GM19438 (cell line): ENCODE data around the gene PHC3.
A peak's percentile ranks its signal among the peaks of the same experiment; 100 is the strongest.

Experiments used
- ATAC-seq: cut with Tn5 transposase; IDR thresholded peaks from one replicate; pipeline ENCODE4 v1.9.1; 2021; ENCODE audit warnings: low read depth; ENCODE audit not compliant: unreplicated experiment

Gene PHC3

DNA sequence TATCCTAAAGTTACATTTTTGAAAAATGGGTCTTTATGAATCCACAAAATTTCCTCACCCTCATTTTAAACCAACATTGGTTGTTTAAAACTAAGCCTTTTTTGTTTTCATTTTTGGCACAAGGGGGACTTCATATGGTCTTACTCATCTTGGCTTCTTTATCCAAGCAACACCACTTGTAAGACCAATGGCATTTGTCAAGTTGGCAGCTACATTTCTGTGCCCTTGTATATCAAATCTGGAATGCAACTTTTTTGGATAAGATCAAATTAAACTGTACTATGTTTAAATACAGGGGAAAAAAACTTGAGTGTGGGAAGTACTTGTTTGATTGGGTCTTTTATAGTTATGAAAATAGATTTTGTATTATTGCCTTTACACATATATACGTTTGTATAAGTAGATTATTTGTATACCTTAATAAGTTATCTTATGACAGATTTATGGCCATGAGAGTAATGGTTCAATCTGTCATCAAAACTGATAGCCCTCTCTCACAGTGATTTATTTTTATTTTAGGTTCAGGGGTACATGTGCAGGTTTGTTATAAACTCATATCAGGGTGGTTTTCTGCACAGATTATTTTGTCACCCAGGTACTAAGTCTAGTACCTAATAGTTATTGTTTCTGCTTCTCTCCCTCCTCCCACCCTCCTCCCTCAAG is 100.3 kb downstream of the PHC3 start:
- ATAC-seq, result no peak

DNA sequence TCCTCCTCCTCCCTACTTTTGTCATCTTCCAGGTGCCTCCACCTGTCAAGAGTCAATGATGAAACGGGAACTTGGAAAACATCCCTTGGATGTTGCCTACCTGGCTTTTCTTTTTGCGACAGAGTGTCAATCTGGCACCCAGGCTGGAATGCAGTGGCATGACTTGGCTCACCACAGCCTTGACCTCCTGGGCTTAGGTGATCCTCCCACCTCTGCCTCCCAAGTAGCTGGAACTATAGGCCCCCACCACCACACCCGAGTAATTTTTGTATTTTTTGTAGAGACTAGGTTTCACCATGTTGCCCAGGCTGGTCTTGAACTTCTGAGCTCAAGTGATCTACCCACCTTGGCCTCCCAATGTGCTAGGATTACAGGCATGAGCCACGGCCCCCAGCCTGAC is 100.9 kb downstream of the PHC3 start:
- ATAC-seq, result no peak

DNA sequence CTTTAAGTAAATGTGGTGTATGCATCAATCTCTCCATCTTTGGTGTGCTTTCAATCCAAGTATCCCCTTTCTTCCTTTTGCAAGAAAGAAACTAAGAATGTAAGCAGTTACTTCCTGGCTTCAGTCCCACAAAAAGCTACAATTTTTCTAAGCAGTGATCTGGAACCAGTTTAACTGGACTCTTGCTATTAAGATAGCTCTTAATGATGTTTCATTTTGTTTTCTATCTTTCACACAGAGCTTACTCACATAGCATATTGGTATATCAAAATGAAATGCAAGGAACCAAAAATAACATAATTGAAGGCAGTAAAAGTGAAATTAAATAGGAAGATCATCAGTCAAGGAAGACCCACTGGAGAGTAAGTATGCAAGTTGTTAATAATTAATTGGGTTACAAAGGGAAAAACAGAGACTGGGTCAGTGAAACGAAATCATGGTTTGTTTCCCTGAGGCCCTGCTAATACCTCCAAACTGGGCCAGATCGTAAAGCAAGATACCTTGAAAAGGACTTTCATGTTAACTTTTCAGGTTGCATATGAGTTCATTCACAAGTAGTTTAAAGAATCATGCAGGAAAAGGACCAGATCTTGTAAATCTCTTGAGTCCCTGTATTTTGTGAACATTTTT is 101.9 kb downstream of the PHC3 start:
- ATAC-seq, result no peak

DNA sequence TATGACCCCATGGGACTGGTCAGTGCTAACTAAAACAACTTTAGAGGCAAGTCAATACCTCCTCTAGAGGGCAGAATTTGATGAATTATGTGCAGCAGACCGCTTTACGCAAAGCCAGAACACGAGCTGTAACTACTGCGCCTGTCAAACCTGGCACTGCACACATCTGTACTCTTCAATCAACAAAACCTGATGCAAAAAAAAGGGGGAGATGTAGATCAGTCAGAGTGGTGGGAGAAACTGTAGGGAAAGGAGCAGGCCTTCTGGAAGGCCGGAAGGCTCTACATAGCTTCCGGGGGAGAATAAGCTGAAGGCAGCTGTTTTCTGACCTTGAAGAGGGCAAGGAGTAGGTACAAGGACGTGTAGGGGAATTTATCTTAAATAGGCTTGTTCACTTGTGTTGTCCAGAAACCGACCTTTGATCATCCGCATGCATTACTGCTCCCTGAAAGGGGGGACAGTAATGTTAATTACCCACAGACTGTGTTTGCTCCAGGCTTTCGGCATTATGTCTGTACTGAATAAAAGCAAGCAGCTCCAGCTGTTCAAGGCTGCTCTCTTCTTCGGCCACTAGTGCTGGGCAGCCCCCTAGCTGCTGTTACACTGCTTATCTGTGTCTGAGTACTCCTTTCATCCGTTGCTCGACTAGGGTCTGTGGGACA is 102.8 kb downstream of the PHC3 start:
- no peak for ATAC-seq

DNA sequence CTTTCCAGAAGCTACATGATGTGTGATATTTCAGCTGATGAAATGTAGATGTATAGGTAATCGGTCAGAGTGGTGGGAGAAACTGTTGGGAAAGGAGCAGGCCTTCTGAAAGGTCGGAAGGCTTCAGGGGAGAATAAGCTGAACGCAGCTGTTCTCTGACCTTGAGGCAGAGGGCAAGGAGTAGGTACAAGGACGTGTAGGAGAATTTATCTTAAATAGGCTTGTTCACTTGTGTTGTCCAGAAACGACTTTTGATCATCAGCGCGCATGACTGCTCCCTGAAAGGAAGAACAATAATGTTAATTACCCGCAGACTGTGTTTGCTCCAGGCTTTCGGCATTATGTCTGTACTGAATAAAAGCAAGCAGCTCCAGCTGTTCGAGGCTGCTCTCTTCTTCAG is 104.2 kb downstream of the PHC3 start:
- no peak for ATAC-seq

DNA sequence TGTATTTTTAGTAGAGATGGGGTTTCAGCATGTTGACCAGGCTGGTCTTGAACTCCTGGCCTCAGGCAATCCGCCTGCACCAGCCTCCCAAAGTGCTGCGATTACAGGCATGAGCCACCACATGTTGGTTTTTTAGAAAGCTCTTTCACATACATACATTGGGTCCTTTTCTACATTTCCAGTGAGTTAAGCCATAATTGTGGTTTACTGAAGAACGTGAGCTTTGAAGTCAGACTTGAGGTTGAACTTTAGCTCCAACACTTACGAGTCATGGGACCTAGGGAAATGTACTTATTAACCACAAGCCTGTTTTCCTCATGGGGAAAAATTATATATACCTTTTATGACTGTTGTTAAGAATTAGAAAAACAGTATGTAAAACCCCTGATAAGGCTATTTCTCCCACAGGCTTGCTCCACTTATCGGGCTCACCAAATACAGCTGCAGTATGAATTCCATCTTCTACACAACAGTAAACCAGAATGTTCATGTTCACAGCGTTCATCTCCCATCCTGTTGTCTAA is 104.8 kb downstream of the PHC3 start:
- no peak for ATAC-seq

DNA sequence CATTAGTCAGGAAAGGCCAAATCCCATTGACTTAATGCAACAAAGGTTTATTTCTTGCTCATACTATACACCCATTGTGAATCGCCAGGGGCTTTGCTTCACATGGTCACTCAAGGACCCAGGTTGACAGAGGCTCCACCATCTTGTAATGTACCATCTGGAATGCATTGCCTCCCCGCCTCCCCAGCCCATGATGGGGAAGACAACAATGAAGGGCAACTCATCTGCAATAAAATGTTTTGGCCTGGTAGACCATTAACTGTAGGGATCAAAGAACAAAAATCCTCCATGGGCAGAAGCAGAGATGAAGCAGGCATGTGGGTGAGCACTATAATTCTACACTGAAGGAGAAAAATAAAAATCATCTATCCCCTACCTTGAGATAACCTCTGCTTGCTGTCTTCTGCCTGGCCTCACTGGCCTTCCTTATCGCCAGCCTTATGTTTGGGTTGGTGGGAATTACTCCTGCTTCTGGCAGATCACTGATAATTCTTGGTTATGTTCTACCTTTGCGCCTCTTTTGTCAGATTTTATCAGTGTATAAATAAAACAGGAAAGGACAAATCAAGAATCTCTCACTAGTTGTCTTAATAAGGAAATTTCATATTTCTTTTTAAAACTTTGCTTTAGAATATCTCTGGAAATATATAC is 106.0 kb downstream of the PHC3 start:
- no peak for ATAC-seq

DNA sequence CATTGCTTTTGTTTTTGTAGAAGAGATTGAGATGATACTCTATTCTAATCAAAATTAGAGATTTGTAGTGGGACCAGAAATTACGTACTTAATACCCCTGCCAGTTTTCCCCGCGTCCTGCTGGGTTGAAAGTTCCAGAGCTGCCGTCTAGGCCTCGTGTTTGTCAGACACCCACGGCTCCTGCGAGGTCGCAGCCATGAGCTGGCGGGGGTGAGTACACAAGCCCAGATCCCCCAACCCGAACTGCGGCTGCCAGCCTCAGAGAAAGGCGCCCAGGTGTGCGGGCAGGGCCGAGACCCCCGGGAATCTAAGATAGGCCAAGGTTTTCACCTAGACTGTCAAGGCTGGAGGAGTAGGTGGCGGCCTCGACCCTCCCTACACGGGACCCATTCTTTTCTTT is 117.4 kb downstream of the PHC3 start:
- ATAC-seq, result no peak

DNA sequence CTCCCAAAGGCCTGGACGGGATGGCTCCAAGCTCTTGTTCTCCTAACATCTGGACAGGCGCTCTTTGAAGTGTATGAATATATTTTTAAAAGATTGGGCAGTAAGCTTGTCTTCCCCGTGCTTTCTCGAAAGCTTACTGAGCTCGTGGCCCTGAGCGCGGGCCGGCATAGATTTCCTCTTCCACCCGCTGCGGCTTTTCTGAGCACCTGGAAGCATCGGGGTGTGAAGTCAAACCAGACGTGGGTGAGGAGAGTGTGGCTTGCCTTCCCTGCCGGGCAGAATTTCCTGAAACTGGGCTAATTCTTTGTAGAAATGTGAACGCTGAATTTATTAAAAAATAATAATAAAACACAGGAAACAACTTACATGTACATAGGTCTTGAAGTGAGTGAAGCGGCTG is 117.8 kb downstream of the PHC3 start:
- no peak for ATAC-seq

DNA sequence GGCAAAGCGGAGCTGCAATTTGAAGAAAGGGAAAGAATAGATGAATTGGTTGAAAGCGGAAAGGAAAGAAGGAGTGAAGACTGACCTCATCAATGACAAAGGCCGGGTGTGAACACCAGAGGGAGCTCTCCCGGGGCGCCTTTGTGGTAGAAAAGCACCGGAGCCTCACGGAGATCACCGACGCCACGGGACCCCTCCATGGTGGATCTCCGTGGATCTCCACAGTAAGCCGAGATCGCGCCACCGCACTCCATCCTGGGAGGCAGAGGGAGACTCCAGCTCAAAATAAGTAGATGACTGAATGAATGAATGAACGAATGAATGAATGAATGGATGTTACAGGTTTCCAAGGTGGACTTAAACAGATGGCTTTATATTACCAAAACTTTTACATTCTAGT is 118.8 kb downstream of the PHC3 start:
- ATAC-seq, result no peak

DNA sequence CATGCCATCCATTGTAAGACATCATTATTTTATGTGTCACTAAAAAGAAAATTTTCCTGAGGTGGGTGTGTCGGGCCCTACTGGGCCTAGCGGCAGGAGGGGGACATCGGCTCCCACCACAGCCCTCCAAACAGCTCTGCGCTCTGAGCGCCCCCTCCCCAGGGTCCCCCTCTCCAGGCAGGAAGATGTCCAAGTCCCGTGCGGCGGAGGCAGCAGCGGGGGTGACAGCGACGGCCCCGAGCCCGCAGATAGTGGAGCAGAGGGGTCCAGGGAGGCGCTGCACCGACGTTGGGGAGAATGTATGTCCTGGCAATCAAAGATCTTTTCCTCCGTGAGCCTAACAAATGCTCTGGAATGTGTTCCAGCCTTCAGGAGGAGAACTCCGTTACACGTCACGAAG is 119.5 kb downstream of the PHC3 start:
- no peak for ATAC-seq

DNA sequence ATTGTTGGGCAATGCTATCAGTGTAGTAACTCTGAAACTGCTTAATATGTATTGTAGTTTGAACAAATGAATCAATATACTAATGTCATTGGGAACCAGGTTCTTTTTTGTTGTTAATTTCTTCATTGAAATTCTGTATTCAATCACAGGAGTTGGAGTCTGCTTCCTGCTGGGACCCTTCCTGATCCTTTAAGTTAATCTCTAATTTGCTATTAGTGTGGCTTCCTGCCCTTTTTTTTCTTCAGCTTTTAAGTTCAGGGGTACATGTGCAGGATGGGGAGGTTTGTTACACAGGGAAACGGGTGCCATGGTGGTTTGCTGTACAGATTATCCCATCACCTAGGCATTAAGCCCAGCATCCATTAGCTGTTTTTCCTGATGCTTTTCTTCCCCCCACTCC is 122.1 kb downstream of the PHC3 start:
- ATAC-seq, result no peak

DNA sequence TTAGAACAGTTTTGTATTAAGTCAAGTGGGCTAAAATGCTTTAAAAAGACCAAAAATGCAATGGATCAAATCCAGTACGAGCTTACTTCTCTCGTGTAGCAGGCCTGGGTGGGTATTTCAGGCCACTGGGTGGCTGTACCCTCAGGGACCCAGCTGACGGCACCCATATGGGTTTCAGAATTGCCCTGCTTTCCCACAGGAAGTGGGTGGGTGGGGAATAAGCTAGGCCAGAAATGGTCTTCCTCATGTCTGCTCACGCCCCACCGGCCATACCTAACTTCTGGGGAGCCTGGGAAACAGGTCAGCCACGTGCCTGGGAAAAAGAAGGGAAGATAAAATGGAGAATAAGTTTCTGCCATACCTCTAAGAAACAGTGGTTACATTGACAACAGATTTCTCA is 123.4 kb downstream of the PHC3 start:
- no peak for ATAC-seq

DNA sequence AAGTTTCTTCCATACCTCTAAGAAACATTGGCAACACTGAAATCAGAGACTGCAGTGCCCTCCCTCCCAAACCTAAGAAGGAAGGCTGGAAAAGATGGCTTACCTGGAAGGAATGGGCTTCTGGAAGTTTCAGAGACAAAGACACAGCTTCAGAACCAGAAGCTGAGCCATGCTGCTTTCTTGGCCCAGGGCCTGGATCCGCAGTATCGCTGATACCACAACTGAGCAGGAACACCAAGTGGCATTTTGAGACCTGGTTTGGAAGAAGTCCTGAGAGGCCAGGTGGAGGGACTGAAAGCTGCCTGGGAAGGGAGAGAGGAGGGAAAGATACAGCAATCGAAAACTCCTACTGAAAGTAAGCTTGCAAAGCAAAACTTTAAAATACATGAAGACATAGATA is 124.0 kb downstream of the PHC3 start:
- ATAC-seq, result no peak

DNA sequence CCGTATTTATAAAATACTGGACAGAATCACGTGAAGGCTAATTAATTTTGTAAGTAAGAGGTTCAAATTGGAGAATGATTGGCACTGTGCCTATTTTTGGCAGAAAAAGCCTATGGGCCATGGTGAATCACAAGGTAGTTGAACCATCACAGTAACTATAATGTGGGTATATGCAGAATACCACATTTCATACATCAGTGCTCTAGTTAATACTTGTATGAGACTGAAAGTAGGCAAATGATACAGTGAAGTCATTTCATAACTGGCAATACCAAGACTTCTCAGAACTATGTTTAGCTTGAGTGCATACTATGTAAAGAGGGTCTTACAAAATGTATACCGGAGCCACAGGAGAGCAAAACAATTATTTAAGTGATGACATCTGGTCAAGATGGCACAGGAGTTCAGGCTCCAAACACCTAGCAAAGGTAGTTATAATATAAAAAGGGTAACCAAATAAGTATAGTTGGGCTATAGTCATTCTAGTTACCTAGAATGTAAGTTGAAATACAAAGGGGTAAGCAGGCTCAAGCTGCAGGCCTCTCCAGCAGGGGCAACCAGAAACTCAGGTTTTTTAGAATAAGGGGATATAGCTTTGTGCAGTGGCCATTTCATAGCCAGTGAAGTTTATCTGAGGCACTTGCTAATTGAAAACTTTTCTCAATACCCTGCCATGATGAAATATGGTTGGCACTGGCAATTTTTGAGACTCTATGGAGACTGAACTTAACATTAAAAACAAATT is 124.7 kb downstream of the PHC3 start:
- peak; percentile 64 for ATAC-seq

DNA sequence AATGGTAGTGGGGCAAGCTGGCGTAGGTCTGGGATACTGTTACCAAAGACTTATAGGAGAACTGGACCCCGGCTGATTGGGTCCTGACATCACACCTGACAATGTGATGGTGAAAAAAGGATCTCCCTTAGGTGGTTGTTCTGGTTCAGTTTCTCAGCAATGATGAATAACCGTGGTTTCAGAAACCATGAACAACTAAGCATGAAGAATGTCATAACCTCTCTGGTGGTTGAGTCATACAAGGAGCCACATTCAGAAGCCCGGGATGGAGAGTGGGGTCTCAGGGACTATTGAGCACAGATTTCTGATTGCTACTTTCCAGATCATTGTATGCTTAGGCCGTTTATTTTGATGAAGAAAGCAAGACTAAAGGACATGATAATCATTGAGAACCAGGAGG is 126.3 kb downstream of the PHC3 start:
- ATAC-seq, result peak; percentile 64

DNA sequence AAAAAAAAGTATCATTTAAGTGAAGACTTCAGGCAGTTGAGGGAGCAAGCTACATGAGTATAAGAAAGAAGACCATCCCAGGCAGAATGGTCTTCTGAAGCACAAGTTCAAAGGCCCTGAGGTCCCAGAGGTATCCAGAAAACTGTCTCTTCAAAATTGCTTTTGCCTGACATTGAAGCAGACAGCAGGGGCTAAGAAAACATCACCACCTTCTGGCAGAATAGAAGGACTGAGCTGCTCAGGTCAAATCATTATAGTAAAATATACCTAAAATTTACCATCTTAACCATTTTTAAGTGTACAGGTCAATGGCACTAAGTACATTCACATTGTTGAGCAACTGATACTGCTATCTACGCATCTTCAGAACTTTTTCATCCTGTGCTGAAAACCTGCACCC is 127.3 kb downstream of the PHC3 start:
- ATAC-seq, result no peak

DNA sequence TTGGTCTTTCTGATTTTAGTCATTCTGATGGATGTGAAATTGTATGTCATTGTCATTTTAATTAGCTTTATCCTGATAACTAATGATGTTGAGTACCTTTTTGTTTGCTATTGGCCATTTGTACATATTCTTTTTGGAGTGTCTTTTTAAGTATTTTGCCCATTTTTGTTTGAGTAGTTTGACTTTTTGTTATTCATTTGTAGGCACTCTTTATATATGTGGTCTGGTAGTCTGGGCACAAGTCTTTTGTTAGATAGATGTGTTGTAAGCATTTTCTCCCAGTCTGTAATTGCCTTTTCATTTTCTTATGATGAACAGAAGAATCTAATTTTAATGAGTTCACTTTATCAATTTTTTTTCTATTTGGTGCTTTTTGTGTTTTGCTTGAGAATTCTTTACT is 129.1 kb downstream of the PHC3 start:
- ATAC-seq, result no peak

DNA sequence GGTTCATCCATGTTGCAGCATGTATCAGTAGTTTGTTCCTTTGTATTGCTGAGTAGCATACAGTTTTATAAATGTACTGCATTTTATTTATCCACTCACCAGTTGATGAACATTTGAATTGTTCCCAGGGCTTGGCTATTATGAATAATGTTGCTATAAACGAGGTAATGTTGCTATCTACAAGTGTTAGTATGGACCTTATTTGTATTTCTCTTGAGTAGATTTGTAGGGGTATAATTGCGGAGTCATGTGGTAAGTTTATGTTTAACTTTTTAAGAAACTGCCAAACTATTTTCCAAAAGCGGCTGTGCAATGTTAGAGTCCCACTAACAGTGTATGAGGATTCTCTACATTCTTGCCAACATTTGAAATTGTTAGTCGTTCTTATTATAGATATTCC is 130.8 kb downstream of the PHC3 start:
- ATAC-seq, result no peak

DNA sequence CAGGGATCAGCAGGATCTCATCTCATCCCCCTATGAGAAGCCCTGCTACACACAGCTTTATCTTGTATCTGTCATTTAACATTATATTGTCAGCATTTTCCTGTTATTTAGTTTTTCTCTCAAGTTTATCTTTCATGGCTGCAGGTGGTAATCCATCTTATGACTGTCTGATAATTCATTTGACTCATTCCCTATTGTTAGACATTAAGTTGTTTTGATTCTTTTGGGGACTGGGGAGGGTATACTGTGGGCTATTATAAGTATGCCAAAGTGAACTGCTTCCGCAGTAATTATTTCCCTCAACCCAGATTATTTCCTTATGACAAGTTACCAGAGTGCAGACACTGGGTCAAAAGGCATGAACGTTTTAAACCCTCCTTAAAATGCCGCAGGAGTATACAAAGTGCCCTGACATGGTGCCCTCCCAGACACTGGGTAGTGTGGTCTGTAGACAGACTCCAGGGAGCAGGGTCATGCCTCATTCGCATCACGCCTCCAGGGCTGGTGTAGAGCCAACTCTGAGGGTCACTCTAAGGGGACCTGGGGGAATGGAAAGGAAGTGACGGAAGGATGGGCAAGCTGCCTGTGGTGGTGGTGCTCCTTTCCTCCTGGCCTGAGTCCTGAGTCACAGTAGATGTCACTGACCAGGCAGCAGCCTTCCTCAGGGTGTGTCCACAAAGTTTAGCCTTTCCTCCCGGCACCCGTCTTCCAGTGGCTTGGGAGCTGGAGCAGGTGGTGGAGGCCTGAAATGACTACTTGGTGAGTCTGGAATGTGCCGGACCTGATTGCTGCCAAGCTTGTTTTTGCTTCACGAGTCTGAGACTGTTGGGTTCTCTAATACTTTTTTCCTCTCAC is 132.2 kb downstream of the PHC3 start:
- ATAC-seq, result no peak
